Neutrophil (primary cell): Measurements from ENCODE around the gene RPTN.

Experiments used
- H3K27ac ChIP-seq: fragments of 200-600 bp; sonication (generic); 2 replicates; pipeline ENCODE4 v1.5.1; 2016; ENCODE audit warnings: mild to moderate bottlenecking, moderate library complexity
- H3K27me3 ChIP-seq: fragments of 200-600 bp; sonication (generic); 2 replicates; pipeline ENCODE4 v1.6.0; 2016; ENCODE audit warnings: mild to moderate bottlenecking
- H3K36me3 ChIP-seq: fragments of 200-600 bp; sonication (generic); 2 replicates; pipeline ENCODE4 v1.5.1; 2017
- H3K4me1 ChIP-seq, 2 experiments: fragments of 200-600 bp in 1 of 2; sonication (generic) in 1 of 2; 1 replicate in 1 of 2; 2 replicates in 1 of 2; pipeline versions ENCODE4 v1.5.1 to v1.6.1; 2013 to 2016; ENCODE audit warnings: low read depth in 1 of 2, low read length in 1 of 2, mild to moderate bottlenecking in 1 of 2, moderate library complexity in 1 of 2; ENCODE audit not compliant: control insufficient read depth in 1 of 2, insufficient read depth in 1 of 2
- H3K4me3 ChIP-seq, 2 experiments: fragments of 200-600 bp in 1 of 2; sonication (generic) in 1 of 2; 1 replicate in 1 of 2; 2 replicates in 1 of 2; pipeline ENCODE4 v1.5.1; 2013 to 2016; ENCODE audit warnings: low read depth in 1 of 2, low read length in 1 of 2, mild to moderate bottlenecking in 1 of 2, moderate library complexity in 1 of 2
- H3K9me3 ChIP-seq: fragments of 200-600 bp; sonication (generic); 2 replicates; pipeline ENCODE4 v1.5.1; 2016
- TF ChIP-seq, protein P1 (sequence below): fragments of 200-600 bp; sonication (generic); IDR thresholded peaks from 2 replicates; pipeline ENCODE4 v1.5.1; 2016; ENCODE audit warnings: antibody characterized with exemption

Gene RPTN, protein sequence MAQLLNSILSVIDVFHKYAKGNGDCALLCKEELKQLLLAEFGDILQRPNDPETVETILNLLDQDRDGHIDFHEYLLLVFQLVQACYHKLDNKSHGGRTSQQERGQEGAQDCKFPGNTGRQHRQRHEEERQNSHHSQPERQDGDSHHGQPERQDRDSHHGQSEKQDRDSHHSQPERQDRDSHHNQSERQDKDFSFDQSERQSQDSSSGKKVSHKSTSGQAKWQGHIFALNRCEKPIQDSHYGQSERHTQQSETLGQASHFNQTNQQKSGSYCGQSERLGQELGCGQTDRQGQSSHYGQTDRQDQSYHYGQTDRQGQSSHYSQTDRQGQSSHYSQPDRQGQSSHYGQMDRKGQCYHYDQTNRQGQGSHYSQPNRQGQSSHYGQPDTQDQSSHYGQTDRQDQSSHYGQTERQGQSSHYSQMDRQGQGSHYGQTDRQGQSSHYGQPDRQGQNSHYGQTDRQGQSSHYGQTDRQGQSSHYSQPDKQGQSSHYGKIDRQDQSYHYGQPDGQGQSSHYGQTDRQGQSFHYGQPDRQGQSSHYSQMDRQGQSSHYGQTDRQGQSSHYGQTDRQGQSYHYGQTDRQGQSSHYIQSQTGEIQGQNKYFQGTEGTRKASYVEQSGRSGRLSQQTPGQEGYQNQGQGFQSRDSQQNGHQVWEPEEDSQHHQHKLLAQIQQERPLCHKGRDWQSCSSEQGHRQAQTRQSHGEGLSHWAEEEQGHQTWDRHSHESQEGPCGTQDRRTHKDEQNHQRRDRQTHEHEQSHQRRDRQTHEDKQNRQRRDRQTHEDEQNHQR

DNA sequence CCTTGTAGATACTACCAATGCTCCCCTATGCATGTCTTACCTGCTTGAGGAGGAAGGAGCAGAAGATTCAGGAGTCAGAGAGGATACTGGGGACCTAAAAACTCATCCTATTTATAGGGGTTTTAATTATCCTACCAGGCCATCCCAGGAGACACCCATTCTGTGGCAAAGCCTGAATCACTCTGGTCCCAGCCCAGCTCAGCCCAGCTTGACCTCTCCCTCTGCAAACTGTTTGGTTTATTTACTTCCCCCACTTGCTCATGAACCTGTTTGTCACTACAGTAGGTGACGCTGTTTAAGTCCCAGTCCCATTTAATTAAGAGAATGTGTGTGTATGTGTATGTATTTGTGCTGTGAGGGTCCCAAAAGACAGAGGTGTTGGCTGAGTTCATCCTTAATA is at the start of gene RPTN:
RPTN (minus strand) TSS at position 85 of the 400 bp plus-strand sequence. CDS start 1,339 bp downstream, outside the sequence.
- TF ChIP-seq, protein P1, sequence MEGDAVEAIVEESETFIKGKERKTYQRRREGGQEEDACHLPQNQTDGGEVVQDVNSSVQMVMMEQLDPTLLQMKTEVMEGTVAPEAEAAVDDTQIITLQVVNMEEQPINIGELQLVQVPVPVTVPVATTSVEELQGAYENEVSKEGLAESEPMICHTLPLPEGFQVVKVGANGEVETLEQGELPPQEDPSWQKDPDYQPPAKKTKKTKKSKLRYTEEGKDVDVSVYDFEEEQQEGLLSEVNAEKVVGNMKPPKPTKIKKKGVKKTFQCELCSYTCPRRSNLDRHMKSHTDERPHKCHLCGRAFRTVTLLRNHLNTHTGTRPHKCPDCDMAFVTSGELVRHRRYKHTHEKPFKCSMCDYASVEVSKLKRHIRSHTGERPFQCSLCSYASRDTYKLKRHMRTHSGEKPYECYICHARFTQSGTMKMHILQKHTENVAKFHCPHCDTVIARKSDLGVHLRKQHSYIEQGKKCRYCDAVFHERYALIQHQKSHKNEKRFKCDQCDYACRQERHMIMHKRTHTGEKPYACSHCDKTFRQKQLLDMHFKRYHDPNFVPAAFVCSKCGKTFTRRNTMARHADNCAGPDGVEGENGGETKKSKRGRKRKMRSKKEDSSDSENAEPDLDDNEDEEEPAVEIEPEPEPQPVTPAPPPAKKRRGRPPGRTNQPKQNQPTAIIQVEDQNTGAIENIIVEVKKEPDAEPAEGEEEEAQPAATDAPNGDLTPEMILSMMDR = no peak
- no peak within 1 kb of the TSS for H3K27ac ChIP-seq
- no peaks in the 10 kb centered on the region for H3K36me3 ChIP-seq
- H3K4me3 ChIP-seq = no peak within 1 kb of the TSS
- H3K9me3 ChIP-seq = no peaks in the 10 kb centered on the region
- H3K27me3 ChIP-seq = no peaks in the 10 kb centered on the region
- H3K4me1 ChIP-seq = no peaks in the 10 kb centered on the region

DNA sequence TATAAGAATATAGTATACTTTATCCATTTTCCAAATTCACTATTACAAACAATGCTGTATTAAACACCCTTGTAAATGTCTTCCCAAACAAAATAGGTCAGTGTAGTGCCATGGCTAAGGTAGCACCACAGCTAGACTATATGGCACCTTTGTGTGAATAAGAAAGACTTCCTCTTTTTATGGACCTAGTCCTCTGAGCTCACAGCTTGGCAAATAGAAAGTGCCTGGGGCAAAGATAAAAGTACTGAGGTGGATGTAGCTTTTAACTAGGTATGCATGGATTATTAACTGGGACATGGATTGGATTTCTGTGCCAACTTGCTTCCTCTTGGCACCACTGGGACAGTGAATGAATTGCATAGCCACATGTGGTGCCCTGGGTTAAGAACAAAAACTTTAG is 40.0 kb upstream of the RPTN start:
- TF ChIP-seq, protein P1 = no peak
- H3K4me1 ChIP-seq = no peaks in the 10 kb centered on the region

DNA sequence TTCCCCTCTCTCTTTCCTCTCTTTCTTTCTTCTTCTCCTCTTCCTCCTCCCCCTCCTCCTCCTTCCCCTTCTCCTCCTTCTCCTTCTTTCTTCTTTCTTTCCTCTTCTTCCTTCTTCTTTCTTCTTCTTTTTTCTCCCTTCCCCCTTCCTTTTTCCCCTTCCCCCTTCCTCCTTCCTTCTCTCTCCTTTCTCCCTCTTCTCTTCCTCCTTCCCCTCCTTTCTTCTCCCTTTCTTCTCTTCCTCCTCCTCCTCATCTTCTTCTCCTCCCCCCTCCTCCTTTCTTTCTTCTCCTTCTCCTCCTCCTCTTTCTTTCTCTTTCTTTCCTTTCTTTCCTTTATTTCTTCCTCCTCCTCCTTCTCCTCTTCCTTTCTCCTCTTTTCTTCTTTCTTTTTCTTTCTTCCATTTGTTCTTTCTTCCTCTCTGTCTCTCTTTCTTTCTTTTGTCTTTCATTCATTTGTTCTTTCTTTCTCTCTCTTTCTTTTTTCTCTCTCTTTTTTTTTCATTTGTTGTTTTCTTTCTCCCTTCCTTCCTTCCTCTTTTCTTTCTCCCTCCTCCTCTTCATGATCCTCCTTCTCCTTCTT is 38.4 kb upstream of the RPTN start:
- Histone ChIP-seq H3K27ac (no peak overlapping the region), H3K36me3 (no peaks in the 10 kb centered on the region), H3K27me3 (peaks cover 27% of the 10 kb centered on the region), H3K4me3 (no peak overlapping the region), H3K4me1 (no peaks in the 10 kb centered on the region), H3K9me3 (no peaks in the 10 kb centered on the region)
- TF ChIP-seq, protein P1 = no peak

More for the DNA sequence above, 40.0 kb upstream of the RPTN start:
- no peak overlapping the region for H3K27ac ChIP-seq
- no peaks in the 10 kb centered on the region for H3K9me3 ChIP-seq
- no peaks in the 10 kb centered on the region for H3K36me3 ChIP-seq
- no peak overlapping the region for H3K4me3 ChIP-seq
- H3K27me3 ChIP-seq = peaks cover 19% of the 10 kb centered on the region

DNA sequence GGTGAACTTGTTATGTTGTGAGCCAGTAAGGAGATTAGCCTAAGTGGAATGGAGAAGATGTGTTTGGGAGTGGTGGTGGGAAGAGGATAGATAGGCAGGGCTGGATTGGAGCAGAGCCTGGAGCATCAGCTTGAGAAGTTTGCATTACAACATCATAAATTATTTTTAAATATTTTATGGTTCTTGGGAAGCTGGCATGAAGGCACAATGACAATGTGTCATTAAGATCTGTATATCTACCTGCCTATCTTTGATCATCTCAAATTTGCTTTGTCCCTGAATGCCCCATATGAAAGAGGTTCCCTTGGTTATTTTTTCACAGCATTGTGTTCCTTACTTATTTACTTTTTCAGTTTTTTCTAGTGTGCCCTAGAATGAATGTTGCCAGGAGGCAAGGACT is 32.7 kb upstream of the RPTN start:
- Histone ChIP-seq H3K4me1 (peaks cover 0 to 11% of the 10 kb centered on the region in 2 experiments), H3K27ac (no peak overlapping the region), H3K4me3 (no peak overlapping the region), H3K9me3 (no peaks in the 10 kb centered on the region), H3K27me3 (peaks cover 66% of the 10 kb centered on the region), H3K36me3 (no peaks in the 10 kb centered on the region)
- TF ChIP-seq, protein P1 = no peak

DNA sequence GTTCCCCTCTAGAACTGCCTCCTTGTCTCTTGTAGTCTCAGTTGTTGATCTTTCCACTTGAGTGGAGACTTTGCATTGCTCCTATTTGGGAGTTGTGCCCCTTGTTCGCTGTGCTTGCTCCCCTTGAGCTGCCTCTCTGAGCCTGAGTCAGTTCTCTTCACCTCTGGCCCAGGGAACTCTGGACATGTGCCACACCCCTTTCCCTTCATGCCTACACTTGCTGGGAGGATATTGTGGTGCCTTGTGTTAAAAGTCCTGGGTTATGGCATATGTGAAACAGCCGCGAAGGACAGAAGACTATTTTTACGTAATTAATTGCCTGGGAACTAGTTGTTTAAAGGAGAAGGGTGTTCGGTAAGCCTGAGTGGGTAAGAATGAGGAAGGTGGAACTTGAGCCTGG is 32.2 kb upstream of the RPTN start:
- no peak overlapping the region for H3K27ac ChIP-seq
- no peak overlapping the region for H3K4me3 ChIP-seq
- no peaks in the 10 kb centered on the region for H3K9me3 ChIP-seq
- H3K27me3 ChIP-seq = peaks cover 68% of the 10 kb centered on the region
- no peaks in the 10 kb centered on the region for H3K36me3 ChIP-seq
- TF ChIP-seq, protein P1 = no peak
- peaks cover 0 to 11% of the 10 kb centered on the region in 2 experiments for H3K4me1 ChIP-seq
